Prostate gland (tissue), 2 donors: ENCODE measurements around the gene DCD.

Experiments
- CTCF ChIP-seq, 4 experiments: fragments of 200-600 bp in 2 of 4; fragments of 450-650 bp in 2 of 4; sonication (generic) in 2 of 4; IDR thresholded peaks; 1 replicate in 3 of 4; 2 replicates in 1 of 4; pipeline ENCODE4 v1.5.1; 2016 to 2019; ENCODE audit warnings: antibody characterized with exemption in 4 of 4, mild to moderate bottlenecking in 2 of 4, moderate library complexity in 2 of 4
- POLR2A ChIP-seq: fragments of 450-650 bp; IDR thresholded peaks from one replicate; pipeline ENCODE4 v1.6.1; 2016; ENCODE audit warnings: antibody characterized with exemption, mild to moderate bottlenecking
- POLR2AphosphoS5 ChIP-seq: sonication (generic); formaldehyde crosslinking; IDR thresholded peaks from one replicate; pipeline ENCODE4 v1.6.1; 2017; ENCODE audit warnings: antibody characterized with exemption

- TF ChIP-seq CTCF (IDR thresholded peaks at IDR 0.05), result no peak
- TF ChIP-seq POLR2AphosphoS5, result no peak
- no peak for TF ChIP-seq POLR2A
Observed at GRCh38 chr12:54667945-54668344, 19.8 kb upstream of the DCD start.
